ENCODE results near the gene SLC16A3.

The SLC16A3 gene

DNA sequence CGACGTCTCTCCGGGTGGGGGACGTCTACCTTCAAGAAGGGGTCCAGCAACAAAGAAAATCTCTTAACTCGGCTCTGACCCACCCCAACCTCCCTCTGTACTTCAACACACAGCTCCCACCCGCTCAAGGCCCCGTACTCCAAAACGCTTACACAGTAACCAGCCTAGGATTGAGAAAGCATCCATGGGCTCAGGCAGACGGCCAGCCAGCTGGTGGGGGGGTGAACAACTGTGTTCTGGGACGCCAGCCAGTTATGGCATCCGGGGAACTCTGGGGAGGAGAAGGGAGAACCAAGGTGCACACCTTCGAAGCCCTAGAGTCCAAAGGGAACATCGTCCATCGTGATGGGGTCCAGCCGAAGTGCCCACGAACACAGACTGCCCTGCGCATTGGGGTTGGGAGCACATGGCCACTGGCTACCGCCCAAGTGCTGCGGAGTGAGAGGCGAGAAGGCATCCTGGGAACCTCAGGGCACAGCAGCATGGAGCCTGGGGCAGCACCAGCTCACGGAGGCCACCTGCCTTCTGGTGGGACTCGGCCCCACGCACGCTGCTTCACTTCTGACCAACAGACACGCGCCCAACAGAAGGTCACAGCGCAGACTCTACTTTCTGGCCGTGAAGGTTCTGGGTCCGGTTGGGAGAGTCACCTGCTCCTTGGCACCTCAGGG, 14.3 kb downstream of the SLC16A3 start:
- Mint-ChIP-seq H3K4me1 (ENCODE audit: low read depth) (peaks cover 55% of the 10 kb centered on the region), H3K4me3 (no peak overlapping the region), H3K36me3 (ENCODE audit: low read depth) (peaks cover 45% of the 10 kb centered on the region)

GRCh38 chr17:82243648-82244412, 15.0 kb downstream of the SLC16A3 start:
- Mint-ChIP-seq H3K36me3 (ENCODE audit: low read depth) (peaks cover 52% of the 10 kb centered on the region), H3K4me3 (no peak overlapping the region), H3K27me3 (no peaks in the 10 kb centered on the region), H3K9me3 (no peaks in the 10 kb centered on the region), H3K4me1 (ENCODE audit: low read depth) (peaks cover 49% of the 10 kb centered on the region), H3K27ac (peak overlapping the region; percentile 45)

More for the DNA sequence above, 14.3 kb downstream of the SLC16A3 start:
- Mint-ChIP-seq H3K27ac (peak overlapping the region; percentile 21), H3K9me3 (no peaks in the 10 kb centered on the region), H3K27me3 (no peaks in the 10 kb centered on the region)

DNA sequence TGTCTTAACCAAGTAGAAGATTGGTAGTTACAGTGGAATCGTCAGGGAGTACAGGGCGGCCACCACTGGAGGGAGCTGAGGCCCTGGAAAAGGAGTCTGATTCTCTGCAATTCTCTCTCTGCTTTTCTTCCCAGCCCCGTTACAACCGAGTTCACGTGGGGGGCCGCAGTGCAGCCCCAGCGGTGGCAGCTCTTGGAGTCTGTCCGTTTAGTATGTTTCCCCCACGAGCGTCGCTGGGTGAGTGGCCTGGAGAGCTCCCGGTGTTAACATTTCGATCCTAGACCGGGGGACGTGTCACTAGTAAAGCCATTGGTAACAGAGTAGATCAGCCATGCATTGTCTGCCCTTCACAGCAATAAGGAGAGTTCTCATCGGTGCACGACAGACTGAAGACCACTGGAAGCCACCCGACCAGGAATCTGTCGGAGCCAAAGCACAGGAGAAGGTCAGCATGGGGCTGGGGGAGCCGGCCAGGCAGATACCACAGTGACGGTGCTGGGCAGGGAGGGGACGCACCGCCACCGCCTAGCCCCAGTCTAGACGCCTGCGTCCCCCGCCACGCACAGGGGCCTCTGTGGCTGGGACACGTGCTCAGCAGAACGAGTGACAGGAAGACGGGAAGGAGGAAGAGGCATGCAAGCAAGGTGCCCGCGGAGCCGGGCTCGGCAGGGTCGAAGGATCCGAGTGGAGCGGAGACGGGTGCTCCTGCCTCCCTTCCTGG, 15.7 kb downstream of the SLC16A3 start:
- no peaks in the 10 kb centered on the region for H3K27me3 Mint-ChIP-seq
- H3K4me3 Mint-ChIP-seq = no peak overlapping the region
- peaks cover 42% of the 10 kb centered on the region for H3K4me1 Mint-ChIP-seq (ENCODE audit: low read depth)
- H3K9me3 Mint-ChIP-seq = no peaks in the 10 kb centered on the region
- H3K36me3 Mint-ChIP-seq (ENCODE audit: low read depth) = peaks cover 56% of the 10 kb centered on the region
- H3K27ac Mint-ChIP-seq = peak overlapping the region; percentile 41

- H3K4me3 Mint-ChIP-seq = no peak overlapping the region
- peaks cover 59% of the 10 kb centered on the region for H3K36me3 Mint-ChIP-seq (ENCODE audit: low read depth)
These were observed 16.5 kb downstream of the SLC16A3 start for GRCh38 chr17:82245134-82246039.

GRCh38 chr17:82246040-82246364, 17.2 kb downstream of the SLC16A3 start:
- H3K27me3 Mint-ChIP-seq = no peaks in the 10 kb centered on the region
- peak overlapping the region; percentile 61 for H3K27ac Mint-ChIP-seq
- H3K4me1 Mint-ChIP-seq (ENCODE audit: low read depth) = peaks cover 27% of the 10 kb centered on the region
- H3K36me3 Mint-ChIP-seq (ENCODE audit: low read depth) = peaks cover 61% of the 10 kb centered on the region
- H3K9me3 Mint-ChIP-seq = no peaks in the 10 kb centered on the region
- no peak overlapping the region for H3K4me3 Mint-ChIP-seq

More at GRCh38 chr17:82245134-82246039, 16.5 kb downstream of the SLC16A3 start:
- Mint-ChIP-seq H3K27me3 (no peaks in the 10 kb centered on the region), H3K27ac (peak overlapping the region; percentile 11), H3K9me3 (no peaks in the 10 kb centered on the region), H3K4me1 (ENCODE audit: low read depth) (peaks cover 34% of the 10 kb centered on the region)

- Mint-ChIP-seq H3K27me3 (no peaks in the 10 kb centered on the region), H3K36me3 (ENCODE audit: low read depth) (peaks cover 67% of the 10 kb centered on the region), H3K27ac (peak overlapping the region; percentile 61), H3K9me3 (no peaks in the 10 kb centered on the region), H3K4me1 (ENCODE audit: low read depth) (peaks cover 25% of the 10 kb centered on the region), H3K4me3 (no peak overlapping the region)
These were observed 17.7 kb downstream of the SLC16A3 start for GRCh38 chr17:82246365-82247181.

GRCh38 chr17:82247182-82247823, 18.5 kb downstream of the SLC16A3 start:
- H3K9me3 Mint-ChIP-seq = no peaks in the 10 kb centered on the region
- peak overlapping the region; percentile 55 for H3K27ac Mint-ChIP-seq
- no peak overlapping the region for H3K4me3 Mint-ChIP-seq
- H3K27me3 Mint-ChIP-seq = no peaks in the 10 kb centered on the region
- peaks cover 17% of the 10 kb centered on the region for H3K4me1 Mint-ChIP-seq (ENCODE audit: low read depth)
- H3K36me3 Mint-ChIP-seq (ENCODE audit: low read depth) = peaks cover 72% of the 10 kb centered on the region

- Mint-ChIP-seq H3K27me3 (no peaks in the 10 kb centered on the region), H3K36me3 (ENCODE audit: low read depth) (peaks cover 74% of the 10 kb centered on the region), H3K27ac (peak overlapping the region; percentile 55), H3K9me3 (no peaks in the 10 kb centered on the region), H3K4me3 (no peak overlapping the region), H3K4me1 (ENCODE audit: low read depth) (peaks cover 13% of the 10 kb centered on the region)
These were observed 19.2 kb downstream of the SLC16A3 start for GRCh38 chr17:82247856-82248671.

GRCh38 chr17:82248815-82249674, 20.2 kb downstream of the SLC16A3 start:
- no peaks in the 10 kb centered on the region for H3K9me3 Mint-ChIP-seq
- H3K4me3 Mint-ChIP-seq = no peak overlapping the region
- peaks cover 71% of the 10 kb centered on the region for H3K36me3 Mint-ChIP-seq (ENCODE audit: low read depth)
- no peak overlapping the region for H3K27ac Mint-ChIP-seq
- peaks cover 10% of the 10 kb centered on the region for H3K4me1 Mint-ChIP-seq (ENCODE audit: low read depth)
- H3K27me3 Mint-ChIP-seq = no peaks in the 10 kb centered on the region

GRCh38 chr17:82249896-82250581, 21.2 kb downstream of the SLC16A3 start:
- H3K27ac Mint-ChIP-seq = no peak overlapping the region
- H3K4me1 Mint-ChIP-seq (ENCODE audit: low read depth) = peaks cover 8% of the 10 kb centered on the region
- H3K4me3 Mint-ChIP-seq = no peak overlapping the region
- H3K9me3 Mint-ChIP-seq = no peaks in the 10 kb centered on the region
- peaks cover 61% of the 10 kb centered on the region for H3K36me3 Mint-ChIP-seq (ENCODE audit: low read depth)
- no peaks in the 10 kb centered on the region for H3K27me3 Mint-ChIP-seq

- Mint-ChIP-seq H3K27me3 (no peaks in the 10 kb centered on the region), H3K4me3 (no peak overlapping the region), H3K4me1 (ENCODE audit: low read depth) (peaks cover 8% of the 10 kb centered on the region), H3K36me3 (ENCODE audit: low read depth) (peaks cover 63% of the 10 kb centered on the region), H3K9me3 (no peaks in the 10 kb centered on the region), H3K27ac (peak overlapping the region; percentile 83)
These were observed 22.1 kb downstream of the SLC16A3 start for GRCh38 chr17:82250868-82251500.
